H9 (cell line): ENCODE results near the gene DGUOK. TPM values are rescaled to one million over a fixed set of nuclear protein-coding genes. Genes with fewer than 3 reads are reported as not detected.

Experiments
- DNase-seq: peaks from one replicate; pipeline ENCODE4 v3.0.0-alpha.2; 2017
- H2AFZ ChIP-seq: one replicate; pipeline ENCODE4 v1.6.1; 2013; ENCODE audit warnings: mild to moderate bottlenecking, low read length, control low read depth, moderate library complexity
- H2AK5ac ChIP-seq: 2 replicates; pipeline ENCODE4 v1.6.1; 2013; ENCODE audit warnings: low read length, control low read depth, mixed read lengths; ENCODE audit not compliant: insufficient read length
- H2BK120ac ChIP-seq: one replicate; pipeline ENCODE4 v1.6.1; 2013; ENCODE audit warnings: low read depth, mild to moderate bottlenecking, low read length, control low read depth, inconsistent platforms; ENCODE audit not compliant: poor library complexity, severe bottlenecking
- H2BK12ac ChIP-seq: 2 replicates; pipeline ENCODE4 v1.6.1; 2013; ENCODE audit warnings: low read length, control low read depth, mixed read lengths, low read depth; ENCODE audit not compliant: insufficient read length
- H2BK15ac ChIP-seq: 2 replicates; pipeline ENCODE4 v1.6.1; 2013; ENCODE audit warnings: low read depth, low read length, control low read depth
- H2BK20ac ChIP-seq: one replicate; pipeline ENCODE4 v1.6.1; 2013; ENCODE audit warnings: low read depth, mild to moderate bottlenecking, low read length, control low read depth, inconsistent platforms; ENCODE audit not compliant: poor library complexity, severe bottlenecking
- H2BK5ac ChIP-seq: 2 replicates; pipeline ENCODE4 v1.6.1; 2013; ENCODE audit warnings: low read length, control low read depth, mixed read lengths; ENCODE audit not compliant: insufficient read length
- H3K14ac ChIP-seq: 2 replicates; pipeline ENCODE4 v1.6.1; 2013; ENCODE audit warnings: low read length, control low read depth; ENCODE audit not compliant: insufficient read depth
- H3K18ac ChIP-seq: 2 replicates; pipeline ENCODE4 v1.6.1; 2013; ENCODE audit warnings: low read depth, mild to moderate bottlenecking, mixed read lengths, low read length, control low read depth; ENCODE audit not compliant: insufficient read length
- H3K23ac ChIP-seq: 2 replicates; pipeline ENCODE4 v1.6.1; 2013; ENCODE audit warnings: low read length, control low read depth, mixed read lengths, low read depth; ENCODE audit not compliant: insufficient read length
- H3K23me2 ChIP-seq: 2 replicates; pipeline ENCODE4 v1.6.1; 2013; ENCODE audit warnings: low read depth, mild to moderate bottlenecking, mixed read lengths, low read length, control low read depth; ENCODE audit not compliant: insufficient read length, poor library complexity, severe bottlenecking
- H3K27ac ChIP-seq: 2 replicates; pipeline ENCODE4 v1.5.1; 2013; ENCODE audit warnings: low read length, control low read depth, mixed read lengths, low read depth; ENCODE audit not compliant: insufficient read length
- H3K27me3 ChIP-seq: 2 replicates; pipeline ENCODE4 v1.6.1; 2013; ENCODE audit warnings: low read length, control low read depth, inconsistent platforms; ENCODE audit not compliant: insufficient read depth
- H3K4ac ChIP-seq: 2 replicates; pipeline ENCODE4 v1.6.1; 2013; ENCODE audit warnings: low read depth, mild to moderate bottlenecking, control low read depth, inconsistent platforms, low read length, moderate library complexity
- H3K4me1 ChIP-seq: 2 replicates; pipeline ENCODE4 v1.6.1; 2013; ENCODE audit warnings: low read length, control low read depth, inconsistent platforms; ENCODE audit not compliant: insufficient read depth
- H3K4me2 ChIP-seq: 2 replicates; pipeline ENCODE4 v1.6.1; 2013; ENCODE audit warnings: low read length, control low read depth, mixed read lengths; ENCODE audit not compliant: insufficient read length, insufficient read depth
- H3K56ac ChIP-seq: 2 replicates; pipeline ENCODE4 v1.6.1; 2013; ENCODE audit warnings: low read depth, mild to moderate bottlenecking, mixed read lengths, low read length, control low read depth; ENCODE audit not compliant: insufficient read length
- H3K79me1 ChIP-seq: 2 replicates; pipeline ENCODE4 v1.6.1; 2013; ENCODE audit warnings: low read depth, mild to moderate bottlenecking, moderate library complexity, low read length, control low read depth, inconsistent platforms; ENCODE audit not compliant: insufficient read depth, poor library complexity, severe bottlenecking
- H3K79me2 ChIP-seq: 2 replicates; pipeline ENCODE4 v1.6.1; 2013; ENCODE audit warnings: low read length, control low read depth, inconsistent platforms; ENCODE audit not compliant: insufficient read depth
- H3K9ac ChIP-seq: 2 replicates; pipeline ENCODE4 v1.6.1; 2013; ENCODE audit warnings: low read length, control low read depth, mixed read lengths; ENCODE audit not compliant: insufficient read length; ENCODE audit errors: extremely low read depth
- H3K9me3 ChIP-seq: one replicate; pipeline ENCODE4 v1.6.1; 2013; ENCODE audit warnings: low read depth, low read length, inconsistent platforms; ENCODE audit not compliant: control insufficient read depth
- H3T11ph ChIP-seq: one replicate; pipeline ENCODE4 v1.6.1; 2013; ENCODE audit warnings: mild to moderate bottlenecking, low read length, control low read depth, inconsistent platforms
- H4K20me1 ChIP-seq: one replicate; pipeline ENCODE4 v1.6.1; 2013; ENCODE audit not compliant: control insufficient read depth, insufficient read length, insufficient read depth
- H4K5ac ChIP-seq: 2 replicates; pipeline ENCODE4 v1.6.1; 2013; ENCODE audit warnings: low read depth, mild to moderate bottlenecking, mixed read lengths, low read length, control low read depth; ENCODE audit not compliant: insufficient read length
- H4K8ac ChIP-seq: replicated peaks from 2 replicates; pipeline ENCODE4 v1.6.1; 2013; ENCODE audit warnings: low read length, control low read depth, mixed read lengths, low read depth; ENCODE audit not compliant: insufficient read length
- H4K91ac ChIP-seq: 2 replicates; pipeline ENCODE4 v1.6.1; 2013; ENCODE audit warnings: low read depth, mild to moderate bottlenecking, moderate library complexity, mixed read lengths, low read length, control low read depth; ENCODE audit not compliant: insufficient read length
- H3K27ac Mint-ChIP-seq, 3 experiments: 2 replicates in 2 of 3; 3 replicates in 1 of 3; pipeline ENCODE4 v1.8.0; 2020 to 2021; ENCODE audit warnings: mixed read lengths in 3 of 3, mild to moderate bottlenecking in 1 of 3, moderate library complexity in 1 of 3
- H3K27me3 Mint-ChIP-seq: 2 replicates; pipeline ENCODE4 v1.8.0; 2021; ENCODE audit warnings: low read depth, mild to moderate bottlenecking, moderate library complexity, mixed read lengths
- H3K36me3 Mint-ChIP-seq, 3 experiments: 2 replicates in 2 of 3; 3 replicates in 1 of 3; pipeline ENCODE4 v1.8.0; 2020 to 2021; ENCODE audit warnings: low read depth in 3 of 3, mixed read lengths in 3 of 3; ENCODE audit not compliant: insufficient read depth in 1 of 3
- H3K4me1 Mint-ChIP-seq, 2 experiments: 2 replicates each; pipeline ENCODE4 v1.8.0; 2020; ENCODE audit warnings: mixed read lengths in 2 of 2
- H3K4me3 Mint-ChIP-seq, 2 experiments: 2 replicates in 1 of 2; 3 replicates in 1 of 2; pipeline ENCODE4 v1.8.0; 2020 to 2021; ENCODE audit warnings: mild to moderate bottlenecking in 2 of 2, mixed read lengths in 2 of 2, moderate library complexity in 1 of 2
- H3K9me3 Mint-ChIP-seq, 2 experiments: 2 replicates in 1 of 2; 3 replicates in 1 of 2; pipeline ENCODE4 v1.8.0; 2020; ENCODE audit warnings: mild to moderate bottlenecking in 2 of 2, mixed read lengths in 2 of 2, moderate library complexity in 1 of 2
- CTCF ChIP-seq: fragments of 200-600 bp; sonication (generic); conservative IDR thresholded peaks from 3 replicates; pipeline ENCODE4 v1.8.0; 2021; ENCODE audit warnings: antibody characterized with exemption, mild to moderate bottlenecking
- WGBS: extraction: QIAGEN DNeasy Blood & Tissue Kit; methylation state at CpG from one replicate; pipeline ENCODE4 v1.1.7; 2013; ENCODE audit warnings: missing lambda C conversion rate, low lambda C conversion rate, mixed read lengths; ENCODE audit not compliant: insufficient read length; ENCODE audit errors: extremely low coverage; 5-methylcytosine and 5-hydroxymethylcytosine counted together
- total RNA-seq: library from RNA; stranded (reverse); gene quantifications from 2 replicates; pipeline ENCODE4 v1.2.1, GENCODE V29; 2021

The DGUOK gene
- total RNA-seq, 1 experiment from 2014 or later = 98.5 TPM

GRCh38 chr2:73897240-73897583, 29.5 kb upstream of the DGUOK start:
- Histone ChIP-seq H3K9me3 (no peaks in the 10 kb centered on the region), H2BK5ac (no peak overlapping the region), H2BK12ac (no peak overlapping the region), H2AFZ (no peak overlapping the region), H3K23me2 (no peaks in the 10 kb centered on the region), H3K4me2 (no peak overlapping the region), H3K27me3 (no peaks in the 10 kb centered on the region), H4K20me1 (no peaks in the 10 kb centered on the region), H3K27ac (no peak overlapping the region), H2BK20ac (no peak overlapping the region), H4K91ac (no peak overlapping the region), H3K4ac (no peak overlapping the region), H2AK5ac (no peak overlapping the region), H3K9ac (no peak overlapping the region), H2BK120ac (no peak overlapping the region), H3K79me2 (no peaks in the 10 kb centered on the region), H3K4me1 (no peaks in the 10 kb centered on the region), H4K5ac (no peak overlapping the region), H2BK15ac (no peak overlapping the region), H3K14ac (no peak overlapping the region), H4K8ac (no peak overlapping the region), H3K18ac (no peak overlapping the region), H3K79me1 (no peaks in the 10 kb centered on the region), H3K23ac (no peak overlapping the region), H3K56ac (no peak overlapping the region), H3T11ph (no peak overlapping the region)
- Mint-ChIP-seq H3K36me3 (no peaks in the 10 kb centered on the region; a peak in 1 of 7 replicates), H3K27me3 (peaks cover 2% of the 10 kb centered on the region), H3K4me3 (no peak overlapping the region), H3K4me1 (peaks cover 8 to 11% of the 10 kb centered on the region in 2 experiments; a peak in 3 of 4 replicates), H3K27ac (no peak overlapping the region), H3K9me3 (no peaks in the 10 kb centered on the region)
- WGBS = no CpG with 5 or more reads among the region's 4 CpGs
- no peak for DNase-seq
- no peak for TF ChIP-seq CTCF
